ENCODE measurements around the gene PER3.

The PER3 gene

DNA sequence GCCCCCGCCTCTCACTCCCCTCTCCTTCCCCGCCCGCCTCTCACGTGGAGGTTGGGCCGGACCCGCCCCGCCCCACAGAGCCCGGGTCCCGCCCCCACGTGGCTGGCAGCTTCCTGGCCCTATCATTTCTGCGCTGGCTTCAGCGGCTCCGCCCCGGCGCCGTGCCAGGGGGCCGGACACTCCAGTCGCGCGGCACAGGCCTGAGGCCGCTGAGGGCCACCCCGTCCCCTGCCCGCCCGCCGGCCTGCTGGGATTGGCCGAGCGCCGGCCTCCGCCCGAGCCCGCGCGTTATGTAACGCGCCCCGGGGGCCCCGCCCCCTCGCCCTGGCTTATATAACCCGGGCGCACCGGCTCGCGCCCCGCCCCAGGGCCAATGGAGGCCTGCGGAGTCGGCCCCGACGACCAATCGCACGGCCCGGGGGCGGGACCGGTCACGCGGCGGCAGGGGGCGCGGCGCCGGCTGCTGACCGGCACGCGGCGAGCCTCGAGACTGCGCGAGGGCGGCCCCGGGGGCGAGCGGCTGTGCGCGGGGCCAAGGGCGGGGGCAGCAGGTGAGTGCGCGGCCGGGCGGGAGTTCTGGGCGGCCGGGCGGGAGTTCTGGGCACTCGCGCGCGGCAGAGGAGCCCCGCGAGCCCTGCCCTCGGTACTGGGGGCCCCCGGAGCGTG lies at the start of gene PER3:
Gene PER3 (plus strand): TSS at position 466 of the 666 bp plus-strand sequence. CDS start 587 bp downstream, outside the sequence.
- Histone ChIP-seq H3K4me3 (ENCODE audit: low read depth, low read length) (peak within 1 kb of the TSS; percentile 45), H3K27ac (ENCODE audit: extremely low read depth, low read depth, low read length) (no peak within 1 kb of the TSS; the same call in 1 of the 2 replicates), H3K36me3 (ENCODE audit: control insufficient read depth in 2 of 2, insufficient read depth in 1 of 2, low read length in 2 of 2) (peaks cover 0 to 46% of the 10 kb centered on the region in 2 experiments; a peak in 2 of 3 replicates), H3K9me3 (ENCODE audit: control insufficient read depth, insufficient read depth, low read depth, low read length) (no peaks in the 10 kb centered on the region), H3K4me1 (ENCODE audit: control insufficient read depth, insufficient read depth, low read length) (no peaks in the 10 kb centered on the region)
- TF ChIP-seq KLF16 (tag by site-specific recombination; IDR thresholded peaks at IDR 0.05) (peak; percentile 22; the same call in 1 of the 2 replicates), GLIS2 (tag by site-specific recombination; IDR thresholded peaks at IDR 0.05) (peak; percentile 82), ZFP3 (tag by site-specific recombination; IDR thresholded peaks at IDR 0.05; ENCODE audit: low read depth) (no peak), ZBTB1 (tag by site-specific recombination; IDR thresholded peaks at IDR 0.05) (no peak), ZNF561 (tag by site-specific recombination; IDR thresholded peaks at IDR 0.05; ENCODE audit: borderline replicate concordance) (peak; percentile 69; the same call in 1 of the 2 replicates), GLIS1 (tag by site-specific recombination; IDR thresholded peaks at IDR 0.05) (peak; percentile 69), SP2 (tag by site-specific recombination; IDR thresholded peaks at IDR 0.05) (peak; percentile 88), KLF10 (tag by site-specific recombination; IDR thresholded peaks at IDR 0.05) (peak; percentile 95), KLF7 (tag by site-specific recombination; IDR thresholded peaks at IDR 0.05; ENCODE audit: borderline replicate concordance) (no peak), KLF1 (tag by site-specific recombination; IDR thresholded peaks at IDR 0.05) (peak; percentile 33; the same call in 1 of the 2 replicates), SP3 (tag by site-specific recombination; IDR thresholded peaks at IDR 0.05) (peak; percentile 92), ZSCAN30 (tag by site-specific recombination; IDR thresholded peaks at IDR 0.05) (peak; percentile 36; the same call in 1 of the 2 replicates), KLF9 (tag by site-specific recombination; IDR thresholded peaks at IDR 0.05; ENCODE audit: low read depth) (peak; percentile 85), KLF8 (tag by site-specific recombination; IDR thresholded peaks at IDR 0.05) (peak; percentile 34; the same call in 1 of the 2 replicates), HOXC10 (CRISPR knock-in tag; IDR thresholded peaks at IDR 0.05) (0 out of 2 replicates have a peak, but pooled peaks have one; percentile 71)
- TF ChIP-seq, protein P1, sequence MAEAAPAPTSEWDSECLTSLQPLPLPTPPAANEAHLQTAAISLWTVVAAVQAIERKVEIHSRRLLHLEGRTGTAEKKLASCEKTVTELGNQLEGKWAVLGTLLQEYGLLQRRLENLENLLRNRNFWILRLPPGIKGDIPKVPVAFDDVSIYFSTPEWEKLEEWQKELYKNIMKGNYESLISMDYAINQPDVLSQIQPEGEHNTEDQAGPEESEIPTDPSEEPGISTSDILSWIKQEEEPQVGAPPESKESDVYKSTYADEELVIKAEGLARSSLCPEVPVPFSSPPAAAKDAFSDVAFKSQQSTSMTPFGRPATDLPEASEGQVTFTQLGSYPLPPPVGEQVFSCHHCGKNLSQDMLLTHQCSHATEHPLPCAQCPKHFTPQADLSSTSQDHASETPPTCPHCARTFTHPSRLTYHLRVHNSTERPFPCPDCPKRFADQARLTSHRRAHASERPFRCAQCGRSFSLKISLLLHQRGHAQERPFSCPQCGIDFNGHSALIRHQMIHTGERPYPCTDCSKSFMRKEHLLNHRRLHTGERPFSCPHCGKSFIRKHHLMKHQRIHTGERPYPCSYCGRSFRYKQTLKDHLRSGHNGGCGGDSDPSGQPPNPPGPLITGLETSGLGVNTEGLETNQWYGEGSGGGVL (tag by site-specific recombination; IDR thresholded peaks at IDR 0.05) = no peak
- TF ChIP-seq, protein P2, sequence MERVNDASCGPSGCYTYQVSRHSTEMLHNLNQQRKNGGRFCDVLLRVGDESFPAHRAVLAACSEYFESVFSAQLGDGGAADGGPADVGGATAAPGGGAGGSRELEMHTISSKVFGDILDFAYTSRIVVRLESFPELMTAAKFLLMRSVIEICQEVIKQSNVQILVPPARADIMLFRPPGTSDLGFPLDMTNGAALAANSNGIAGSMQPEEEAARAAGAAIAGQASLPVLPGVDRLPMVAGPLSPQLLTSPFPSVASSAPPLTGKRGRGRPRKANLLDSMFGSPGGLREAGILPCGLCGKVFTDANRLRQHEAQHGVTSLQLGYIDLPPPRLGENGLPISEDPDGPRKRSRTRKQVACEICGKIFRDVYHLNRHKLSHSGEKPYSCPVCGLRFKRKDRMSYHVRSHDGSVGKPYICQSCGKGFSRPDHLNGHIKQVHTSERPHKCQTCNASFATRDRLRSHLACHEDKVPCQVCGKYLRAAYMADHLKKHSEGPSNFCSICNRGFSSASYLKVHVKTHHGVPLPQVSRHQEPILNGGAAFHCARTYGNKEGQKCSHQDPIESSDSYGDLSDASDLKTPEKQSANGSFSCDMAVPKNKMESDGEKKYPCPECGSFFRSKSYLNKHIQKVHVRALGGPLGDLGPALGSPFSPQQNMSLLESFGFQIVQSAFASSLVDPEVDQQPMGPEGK (tag by site-specific recombination; IDR thresholded peaks at IDR 0.05) = 0 out of 2 replicates have a peak, but pooled peaks have one; percentile 37
- TF ChIP-seq, protein P3, sequence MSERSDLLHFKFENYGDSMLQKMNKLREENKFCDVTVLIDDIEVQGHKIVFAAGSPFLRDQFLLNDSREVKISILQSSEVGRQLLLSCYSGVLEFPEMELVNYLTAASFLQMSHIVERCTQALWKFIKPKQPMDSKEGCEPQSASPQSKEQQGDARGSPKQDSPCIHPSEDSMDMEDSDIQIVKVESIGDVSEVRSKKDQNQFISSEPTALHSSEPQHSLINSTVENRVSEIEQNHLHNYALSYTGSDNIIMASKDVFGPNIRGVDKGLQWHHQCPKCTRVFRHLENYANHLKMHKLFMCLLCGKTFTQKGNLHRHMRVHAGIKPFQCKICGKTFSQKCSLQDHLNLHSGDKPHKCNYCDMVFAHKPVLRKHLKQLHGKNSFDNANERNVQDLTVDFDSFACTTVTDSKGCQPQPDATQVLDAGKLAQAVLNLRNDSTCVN (tag by site-specific recombination; optimal IDR thresholded peaks at IDR 0.05) = peak; percentile 49
- TF ChIP-seq, protein P4, sequence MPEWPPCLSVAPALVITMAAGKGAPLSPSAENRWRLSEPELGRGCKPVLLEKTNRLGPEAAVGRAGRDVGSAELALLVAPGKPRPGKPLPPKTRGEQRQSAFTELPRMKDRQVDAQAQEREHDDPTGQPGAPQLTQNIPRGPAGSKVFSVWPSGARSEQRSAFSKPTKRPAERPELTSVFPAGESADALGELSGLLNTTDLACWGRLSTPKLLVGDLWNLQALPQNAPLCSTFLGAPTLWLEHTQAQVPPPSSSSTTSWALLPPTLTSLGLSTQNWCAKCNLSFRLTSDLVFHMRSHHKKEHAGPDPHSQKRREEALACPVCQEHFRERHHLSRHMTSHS (tag by site-specific recombination; IDR thresholded peaks at IDR 0.05) = no peak
- TF ChIP-seq, protein P5, sequence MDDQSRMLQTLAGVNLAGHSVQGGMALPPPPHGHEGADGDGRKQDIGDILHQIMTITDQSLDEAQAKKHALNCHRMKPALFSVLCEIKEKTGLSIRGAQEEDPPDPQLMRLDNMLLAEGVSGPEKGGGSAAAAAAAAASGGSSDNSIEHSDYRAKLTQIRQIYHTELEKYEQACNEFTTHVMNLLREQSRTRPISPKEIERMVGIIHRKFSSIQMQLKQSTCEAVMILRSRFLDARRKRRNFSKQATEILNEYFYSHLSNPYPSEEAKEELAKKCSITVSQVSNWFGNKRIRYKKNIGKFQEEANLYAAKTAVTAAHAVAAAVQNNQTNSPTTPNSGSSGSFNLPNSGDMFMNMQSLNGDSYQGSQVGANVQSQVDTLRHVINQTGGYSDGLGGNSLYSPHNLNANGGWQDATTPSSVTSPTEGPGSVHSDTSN (CRISPR knock-in tag; IDR thresholded peaks at IDR 0.05) = peak; percentile 92
- POLR2A ChIA-PET = interaction anchor here (0.6 kb wide), 1 partner anchor 57 kb away, joined by 3 read pairs; no protein-coding TSS in a partner anchor
- CTCF ChIA-PET = no interaction called here

Measured in HEK293 (cell line).